Measurements from ENCODE around the gene CNRIP1. TPM values are rescaled to one million over a fixed set of nuclear protein-coding genes. Genes with fewer than 3 reads are reported as not detected.

CNRIP1 gene
- total and polyA plus RNA-seq, 10 donors: 7.8 to 26.7 (median 19.1) TPM

- Histone ChIP-seq H3K36me3 (no peaks in the 10 kb centered on the region), H3K9me3 (no peaks in the 10 kb centered on the region), H3K4me1 (peaks cover 8 to 60% (median 44%) of the 10 kb centered on the region in 6 donors), H3K27ac (peak overlapping the region; percentile 29 to 95 (median 83)), H3K27me3 (replicated peaks in 1 of 7) (no peaks in the 10 kb centered on the region), H3K4me3 (peak overlapping the region in 1 of 8 donors; percentile 62)
- 26 to 54% (median 45%) methylated on average over 7 of the region's 7 CpGs for WGBS, 5 donors
- intact Hi-C loops (cut with DNase I; ENCODE audit: low total_unique reads): loop anchor here (5.0 kb wide), 1 partner anchor 80 kb away; no protein-coding TSS in a partner anchor
- TF ChIP-seq POLR2A (IDR thresholded peaks at IDR 0.05) (no peak), CTCF (IDR thresholded peaks at IDR 0.05 in 8 of 11, conservative IDR thresholded peaks at IDR 0.05 in 3 of 11) (no peak)
- no peak for DNase-seq
Observed at GRCh38 chr2:68362749-68363148, 43.0 kb upstream of the CNRIP1 start.

GRCh38 chr2:68362069-68362468 is 42.3 kb upstream of the CNRIP1 start:
- DNase-seq: peak; percentile 94
- H3K36me3 ChIP-seq: no peaks in the 10 kb centered on the region
- H3K27ac ChIP-seq: peak overlapping the region; percentile 29 to 95 (median 83)
- 7 to 24% (median 14%) methylated on average over 12 of the region's 12 CpGs for WGBS, 5 donors
- peaks cover 8 to 56% (median 38%) of the 10 kb centered on the region in 6 donors for H3K4me1 ChIP-seq
- no peaks in the 10 kb centered on the region for H3K9me3 ChIP-seq
- peak overlapping the region in 5 of 8 donors; percentile 6 to 62 (median 18) for H3K4me3 ChIP-seq
- no peaks in the 10 kb centered on the region for H3K27me3 ChIP-seq (replicated peaks in 1 of 7)
- intact Hi-C loops (cut with DNase I; ENCODE audit: low total_unique reads): loop anchor here (5.0 kb wide), 1 partner anchor 80 kb away; no protein-coding TSS in a partner anchor
- no peak for TF ChIP-seq POLR2A (IDR thresholded peaks at IDR 0.05)
- peak; percentile 71 to 94 (median 89) for TF ChIP-seq CTCF (IDR thresholded peaks at IDR 0.05 in 8 of 11, conservative IDR thresholded peaks at IDR 0.05 in 3 of 11)
- TF ChIP-seq POLR2AphosphoS5 (IDR thresholded peaks at IDR 0.05): peak in 2 of 3 donors; percentile 35 to 79

GRCh38 chr2:68359889-68360288 is 40.1 kb upstream of the CNRIP1 start:
- Histone ChIP-seq H3K27ac (no peak overlapping the region), H3K9me3 (no peaks in the 10 kb centered on the region), H3K27me3 (replicated peaks in 1 of 7) (no peaks in the 10 kb centered on the region), H3K4me3 (no peak overlapping the region), H3K4me1 (peaks cover 5 to 44% (median 33%) of the 10 kb centered on the region in 6 donors), H3K36me3 (no peaks in the 10 kb centered on the region)
- DNase-seq: no peak
- TF ChIP-seq CTCF (IDR thresholded peaks at IDR 0.05 in 8 of 11, conservative IDR thresholded peaks at IDR 0.05 in 3 of 11) (no peak), POLR2AphosphoS5 (IDR thresholded peaks at IDR 0.05) (no peak), POLR2A (IDR thresholded peaks at IDR 0.05) (no peak)
- intact Hi-C loops (cut with DNase I; ENCODE audit: low total_unique reads): loop anchor here (5.0 kb wide), 1 partner anchor 82 kb away; no protein-coding TSS in a partner anchor
- WGBS, 5 donors: 74 to 89% (median 85%) methylated on average over 3 of the region's 3 CpGs

GRCh38 chr2:68357605-68358337 is 38.0 kb upstream of the CNRIP1 start:
- intact Hi-C loops (cut with DNase I; ENCODE audit: low total_unique reads): no loop called here
- H3K4me3 ChIP-seq: no peak overlapping the region
- H3K36me3 ChIP-seq: no peaks in the 10 kb centered on the region
- TF ChIP-seq POLR2AphosphoS5 (IDR thresholded peaks at IDR 0.05) (no peak), CTCF (IDR thresholded peaks at IDR 0.05 in 8 of 11, conservative IDR thresholded peaks at IDR 0.05 in 3 of 11) (peak in 8 of 11 experiments; percentile 11 to 48 (median 44)), POLR2A (IDR thresholded peaks at IDR 0.05) (no peak)
- no peak for DNase-seq
- H3K9me3 ChIP-seq: no peaks in the 10 kb centered on the region
- WGBS, 5 donors: 66 to 82% (median 71%) methylated on average over 6 of the region's 6 CpGs
- H3K4me1 ChIP-seq: peaks cover 5 to 23% (median 12%) of the 10 kb centered on the region in 6 donors
- H3K27me3 ChIP-seq (replicated peaks in 1 of 7): no peaks in the 10 kb centered on the region
- peak overlapping the region in 1 of 8 donors; percentile 25 for H3K27ac ChIP-seq

Measured in spleen (tissue), 11 donors.